Transverse colon (tissue), 4 donors: ENCODE results near the gene NDUFAF3. TPM values are rescaled to one million over a fixed set of nuclear protein-coding genes. Genes with fewer than 3 reads are reported as not detected.

Source experiments
- DNase-seq: peaks from one replicate; pipeline ENCODE4 v3.0.0-alpha.2; 2019
- H3K27ac ChIP-seq, 4 donors: fragments of 200-600 bp; sonication (generic); 2 replicates each; pipeline ENCODE4 v1.5.1; 2016 to 2018; ENCODE audit warnings: inconsistent platforms in 4 of 4
- H3K27me3 ChIP-seq: fragments of 200-600 bp; sonication (generic); 2 replicates; pipeline ENCODE4 v1.5.1; 2017; ENCODE audit warnings: inconsistent platforms
- H3K36me3 ChIP-seq, 4 donors: fragments of 200-600 bp; sonication (generic); 2 replicates each; pipeline ENCODE4 v1.5.1; 2017 to 2019; ENCODE audit warnings: inconsistent platforms in 4 of 4
- H3K4me1 ChIP-seq, 4 donors: fragments of 200-600 bp; sonication (generic); 2 replicates each; pipeline ENCODE4 v1.5.1; 2017 to 2020; ENCODE audit warnings: inconsistent platforms in 4 of 4
- H3K4me3 ChIP-seq, 4 donors: fragments of 200-600 bp; sonication (generic); 1 replicate in 1 of 4; 2 replicates in 3 of 4; pipeline versions ENCODE4 v1.5.1 to v1.6.1; 2017 to 2019; ENCODE audit warnings: inconsistent platforms in 4 of 4
- H3K9me3 ChIP-seq, 2 donors: fragments of 200-600 bp; sonication (generic); 2 replicates each; pipeline ENCODE4 v1.5.1; 2017 to 2019; ENCODE audit warnings: inconsistent platforms in 2 of 2
- EP300 ChIP-seq: sonication (generic); formaldehyde crosslinking; IDR thresholded peaks from one replicate; pipeline ENCODE4 v1.6.1; 2017; ENCODE audit warnings: antibody characterized with exemption, low read depth
- POLR2A ChIP-seq: fragments of 450-650 bp; IDR thresholded peaks from one replicate; pipeline ENCODE4 v1.6.1; 2016; ENCODE audit warnings: antibody characterized with exemption, mild to moderate bottlenecking, moderate library complexity
- POLR2AphosphoS5 ChIP-seq, 3 donors: sonication (generic); formaldehyde crosslinking; IDR thresholded peaks; one replicate each; pipeline ENCODE4 v1.6.1; 2016; ENCODE audit warnings: antibody characterized with exemption in 3 of 3
- WGBS, 2 donors: methylation state at CpG; one replicate each; pipeline ENCODE4 v1.1.5; 2018; ENCODE audit warnings: low coverage in 1 of 2; 5-methylcytosine and 5-hydroxymethylcytosine counted together
- in situ Hi-C, 4 donors: fragments of 200-750 bp; cut with MboI; loops; one replicate each; pipeline versions ENCODE4 v1.15.0 to v1.15.1; 2017; ENCODE audit warnings: low sequenced_read_pairs in 3 of 4, low pct_ligation_motif_present in 1 of 4, low pct_unique_long_range_greater_than_20kb in 1 of 4
- intact Hi-C: fragments of 100-400 bp; cut with DNase I; formaldehyde crosslinking; loops from one replicate; pipeline ENCODE4 v1.15.1; 2023; ENCODE audit warnings: low total_unique reads
- total RNA-seq, 4 donors: library from RNA; depleted of rRNA; stranded (reverse); fragments of >200 nt; gene quantifications; one replicate each; pipeline ENCODE4 v1.1.0, GENCODE V29; 2016
- TF ChIP-seq, protein P1 (sequence below), 5 experiments: fragments of 200-600 bp in 3 of 5; fragments of 450-650 bp in 2 of 5; sonication (generic) in 3 of 5; IDR thresholded peaks; 1 replicate in 2 of 5; 2 replicates in 3 of 5; pipeline ENCODE4 v1.5.1; 2016 to 2017; ENCODE audit warnings: antibody characterized with exemption in 5 of 5, inconsistent platforms in 3 of 5, mild to moderate bottlenecking in 2 of 5, moderate library complexity in 1 of 5

Gene NDUFAF3
- total RNA-seq, 4 donors from 2014 or later: 30.4 to 125 (median 88.1) TPM

DNA sequence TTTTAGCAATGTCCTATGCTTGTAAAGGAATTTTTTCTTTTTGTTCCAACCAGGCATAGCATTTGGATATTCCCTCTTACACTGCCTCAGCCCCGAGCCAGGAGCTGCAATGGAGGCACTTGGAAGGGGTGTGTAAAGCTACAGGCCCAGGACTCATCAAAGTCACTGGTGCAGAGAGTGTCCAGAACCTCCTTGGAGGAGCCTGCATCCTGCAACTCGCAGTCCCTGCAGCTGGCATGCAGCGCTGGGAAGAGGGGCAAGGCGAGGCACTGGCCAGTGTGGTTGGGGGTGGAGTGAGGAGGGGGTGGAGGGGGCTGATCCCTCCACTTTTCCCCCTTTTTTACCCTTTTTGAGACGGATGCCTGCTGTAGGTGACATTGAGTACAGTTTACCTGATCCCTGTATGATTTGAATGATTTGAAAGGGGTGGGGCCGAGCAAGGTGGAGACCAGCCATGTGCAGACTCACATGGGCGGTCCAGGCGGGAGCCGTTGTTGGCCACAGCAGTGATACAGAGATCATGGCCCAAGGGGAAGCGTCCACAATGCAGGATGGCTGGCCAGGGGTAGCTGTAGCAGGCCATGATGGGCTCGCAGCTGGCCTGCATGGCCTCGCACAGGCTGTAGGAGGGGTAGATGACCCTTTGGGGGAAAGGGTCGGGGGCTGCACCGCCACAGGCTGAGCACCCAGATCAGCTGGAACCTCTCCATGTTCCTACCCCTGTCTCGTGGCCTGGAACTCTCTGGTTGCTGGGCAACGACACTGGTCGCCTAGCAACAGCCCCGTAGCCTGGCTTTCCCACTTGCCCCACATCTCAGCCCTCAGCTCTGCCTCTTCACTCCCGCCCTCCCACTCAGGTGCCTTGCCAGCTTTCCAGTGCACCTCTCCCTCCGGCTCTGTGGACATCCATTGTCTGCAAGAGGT, 23.9 kb upstream of the NDUFAF3 start:
- no peak for DNase-seq
- no peaks in the 10 kb centered on the region for H3K4me1 ChIP-seq
- H3K27ac ChIP-seq: no peak overlapping the region
- WGBS, 2 donors: 80 to 86% methylated on average over 6 to 20 of the region's 20 CpGs
- no peak overlapping the region for H3K4me3 ChIP-seq
- no peaks in the 10 kb centered on the region for H3K27me3 ChIP-seq
- no peaks in the 10 kb centered on the region for H3K36me3 ChIP-seq
- intact Hi-C loops: no loop called here
- TF ChIP-seq EP300 (no peak), POLR2A (no peak), POLR2AphosphoS5 (IDR thresholded peaks at IDR 0.05) (no peak)
- TF ChIP-seq, protein P1, sequence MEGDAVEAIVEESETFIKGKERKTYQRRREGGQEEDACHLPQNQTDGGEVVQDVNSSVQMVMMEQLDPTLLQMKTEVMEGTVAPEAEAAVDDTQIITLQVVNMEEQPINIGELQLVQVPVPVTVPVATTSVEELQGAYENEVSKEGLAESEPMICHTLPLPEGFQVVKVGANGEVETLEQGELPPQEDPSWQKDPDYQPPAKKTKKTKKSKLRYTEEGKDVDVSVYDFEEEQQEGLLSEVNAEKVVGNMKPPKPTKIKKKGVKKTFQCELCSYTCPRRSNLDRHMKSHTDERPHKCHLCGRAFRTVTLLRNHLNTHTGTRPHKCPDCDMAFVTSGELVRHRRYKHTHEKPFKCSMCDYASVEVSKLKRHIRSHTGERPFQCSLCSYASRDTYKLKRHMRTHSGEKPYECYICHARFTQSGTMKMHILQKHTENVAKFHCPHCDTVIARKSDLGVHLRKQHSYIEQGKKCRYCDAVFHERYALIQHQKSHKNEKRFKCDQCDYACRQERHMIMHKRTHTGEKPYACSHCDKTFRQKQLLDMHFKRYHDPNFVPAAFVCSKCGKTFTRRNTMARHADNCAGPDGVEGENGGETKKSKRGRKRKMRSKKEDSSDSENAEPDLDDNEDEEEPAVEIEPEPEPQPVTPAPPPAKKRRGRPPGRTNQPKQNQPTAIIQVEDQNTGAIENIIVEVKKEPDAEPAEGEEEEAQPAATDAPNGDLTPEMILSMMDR (IDR thresholded peaks at IDR 0.05): no peak
- H3K9me3 ChIP-seq: no peaks in the 10 kb centered on the region
- in situ Hi-C loops: no loop called here

DNA sequence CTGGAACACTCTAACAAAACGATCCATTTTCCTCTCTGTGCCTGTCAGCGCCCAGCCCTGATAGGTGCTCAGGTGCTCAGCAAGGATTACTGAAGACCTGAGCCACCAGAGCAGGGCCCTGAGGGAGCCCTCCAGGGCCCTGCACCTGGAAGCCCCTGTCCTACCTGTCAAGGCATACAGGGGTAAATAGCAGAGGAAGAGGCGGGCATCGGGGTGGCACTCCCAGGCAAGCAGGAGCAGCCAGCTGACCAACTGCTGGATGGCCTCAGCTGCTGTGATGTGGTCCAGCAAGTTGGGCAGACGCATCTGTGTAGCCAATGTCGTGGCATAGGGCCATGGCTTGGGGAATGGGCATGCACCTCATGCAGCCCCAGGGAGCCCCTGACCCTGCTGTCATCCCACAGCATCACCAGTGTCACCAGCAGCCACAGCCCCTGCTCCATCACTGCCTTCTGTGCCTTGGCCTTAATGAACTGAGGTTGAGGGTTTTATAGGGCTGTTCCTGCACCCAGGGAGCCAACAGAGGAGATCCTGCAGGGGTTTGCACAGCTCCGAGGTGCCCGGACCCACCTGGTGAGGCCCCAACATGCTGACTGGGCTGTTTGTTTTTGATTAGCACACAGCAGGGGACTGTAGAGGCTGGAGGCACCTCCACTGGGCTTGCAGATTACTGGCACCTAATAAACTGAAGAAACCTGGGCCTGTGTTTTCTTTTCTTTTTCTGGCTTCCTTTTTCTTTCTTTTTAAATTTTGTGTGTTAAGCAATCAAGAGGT, 22.6 kb upstream of the NDUFAF3 start:
- H3K36me3 ChIP-seq: no peaks in the 10 kb centered on the region
- 83% methylated on average over 8 of the region's 8 CpGs; no CpG with 5 or more reads in 1 of the 2 donors for WGBS, 2 donors
- no peak overlapping the region for H3K4me3 ChIP-seq
- no peaks in the 10 kb centered on the region for H3K4me1 ChIP-seq
- no peak for TF ChIP-seq EP300
- TF ChIP-seq, protein P1 (IDR thresholded peaks at IDR 0.05): no peak
- TF ChIP-seq POLR2A: no peak
- TF ChIP-seq POLR2AphosphoS5 (IDR thresholded peaks at IDR 0.05): no peak
- no peaks in the 10 kb centered on the region for H3K27me3 ChIP-seq
- in situ Hi-C loops (no loop called here), intact Hi-C loops (no loop called here)
- DNase-seq: no peak
- no peak overlapping the region for H3K27ac ChIP-seq
- H3K9me3 ChIP-seq: no peaks in the 10 kb centered on the region

DNA sequence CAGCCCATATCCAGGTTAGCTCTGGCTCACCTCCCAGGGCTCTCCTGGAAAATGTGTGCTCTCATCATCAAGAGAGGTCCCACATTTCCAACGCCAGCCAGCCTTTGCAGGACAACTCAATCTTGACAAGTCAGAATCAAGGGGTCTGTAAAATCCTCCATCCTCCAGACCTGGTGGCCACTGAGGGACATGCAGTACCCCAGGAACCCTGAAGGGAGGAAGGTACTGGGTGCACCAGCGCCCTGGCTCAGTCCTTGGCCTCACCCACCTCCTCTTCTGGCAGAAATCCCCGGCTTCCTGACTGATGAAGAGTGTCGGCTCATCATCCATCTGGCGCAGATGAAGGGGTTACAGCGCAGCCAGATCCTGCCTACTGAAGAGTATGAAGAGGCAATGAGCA, 20.8 kb upstream of the NDUFAF3 start:
- no peak for DNase-seq
- in situ Hi-C loops: no loop called here
- Histone ChIP-seq H3K4me1 (peaks cover under 1 to 4% (median 2%) of the 10 kb centered on the region in 4 donors), H3K27ac (no peak overlapping the region), H3K36me3 (no peaks in the 10 kb centered on the region), H3K27me3 (no peaks in the 10 kb centered on the region), H3K9me3 (no peaks in the 10 kb centered on the region), H3K4me3 (no peak overlapping the region)
- WGBS, 2 donors: 88% methylated on average over 4 of the region's 6 CpGs; no CpG with 5 or more reads in 1 of the 2 donors
- TF ChIP-seq EP300 (no peak), POLR2A (no peak)
- TF ChIP-seq, protein P1 (IDR thresholded peaks at IDR 0.05): no peak
- intact Hi-C loops: no loop called here
